HL-60 (cell line): ENCODE results near the gene HSCB.

Source experiments
- CTCF ChIP-seq: IDR thresholded peaks from one replicate; pipeline ENCODE4 v1.5.1; 2011; ENCODE audit warnings: low read length, control low read depth, inconsistent platforms; ENCODE audit not compliant: insufficient read depth
- GABPA ChIP-seq: IDR thresholded peaks from 2 replicates; pipeline ENCODE4 v1.6.1; 2012; ENCODE audit warnings: low read depth
- POLR2AphosphoS5 ChIP-seq: IDR thresholded peaks from 2 replicates; pipeline ENCODE4 v1.6.1; 2012; ENCODE audit warnings: low read depth
- REST ChIP-seq: IDR thresholded peaks from 2 replicates; pipeline ENCODE4 v1.6.1; 2012; ENCODE audit warnings: low read depth; ENCODE audit not compliant: insufficient replicate concordance

- peak; percentile 72; the same call in 1 of the 2 replicates for TF ChIP-seq POLR2AphosphoS5
- no peak for TF ChIP-seq REST
- TF ChIP-seq CTCF = no peak
- no peak for TF ChIP-seq GABPA
These were observed 31.0 kb downstream of the HSCB start, which contains the start of gene CCDC117 for GRCh38 chr22:28772633-28773460.
